Gastrocnemius medialis (tissue), 4 donors: Measurements from ENCODE around the gene CFAP97D2. TPM values are rescaled to one million over a fixed set of nuclear protein-coding genes. Genes with fewer than 3 reads are reported as not detected.

Experiments used
- ATAC-seq, 2 donors: fragments of 150-250 bp; one replicate each; pipeline ENCODE4 v1.9.1; 2016
- DNase-seq, 2 donors: peaks; one replicate each; pipeline ENCODE4 v3.0.0-alpha.2; 2019
- H3K27ac ChIP-seq, 4 donors: fragments of 200-600 bp; sonication (generic); 1 replicate in 1 of 4; 2 replicates in 3 of 4; pipeline ENCODE4 v1.5.1; 2016 to 2018; ENCODE audit warnings: mild to moderate bottlenecking in 2 of 4, moderate library complexity in 1 of 4
- H3K27me3 ChIP-seq, 3 donors: fragments of 200-600 bp; sonication (generic) in 2 of 3; 1 replicate in 1 of 3; 2 replicates in 2 of 3; pipeline versions ENCODE4 v1.5.1 to v1.6.0; 2016 to 2019; ENCODE audit warnings: mild to moderate bottlenecking in 1 of 3, moderate library complexity in 1 of 3
- H3K36me3 ChIP-seq, 2 donors: fragments of 200-600 bp; sonication (generic) in 1 of 2; one replicate each; pipeline ENCODE4 v1.5.1; 2017 to 2018
- H3K4me1 ChIP-seq, 2 donors: fragments of 200-600 bp; sonication (generic) in 1 of 2; one replicate each; pipeline ENCODE4 v1.5.1; 2016 to 2017; ENCODE audit warnings: mild to moderate bottlenecking in 2 of 2
- H3K4me3 ChIP-seq, 4 donors: fragments of 200-600 bp; sonication (generic) in 3 of 4; 1 replicate in 1 of 4; 2 replicates in 3 of 4; pipeline ENCODE4 v1.5.1; 2016 to 2019; ENCODE audit warnings: mild to moderate bottlenecking in 2 of 4
- H3K9me3 ChIP-seq, 3 donors: fragments of 200-600 bp; sonication (generic) in 2 of 3; 1 replicate in 1 of 3; 2 replicates in 2 of 3; pipeline ENCODE4 v1.5.1; 2016 to 2019
- CTCF ChIP-seq, 5 experiments: fragments of 450-650 bp in 3 of 5; fragments of 200-600 bp in 2 of 5; sonication (generic) in 2 of 5; IDR thresholded peaks in 4 of 5; conservative IDR thresholded peaks in 1 of 5; 1 replicate in 4 of 5; 2 replicates in 1 of 5; pipeline ENCODE4 v1.5.1; 2016 to 2019; ENCODE audit warnings: antibody characterized with exemption in 5 of 5, mild to moderate bottlenecking in 3 of 5, moderate library complexity in 3 of 5
- POLR2A ChIP-seq, 2 donors: fragments of 450-650 bp; IDR thresholded peaks; one replicate each; pipeline ENCODE4 v1.6.1; 2017; ENCODE audit warnings: antibody characterized with exemption in 2 of 2, mild to moderate bottlenecking in 2 of 2, moderate library complexity in 2 of 2
- in situ Hi-C, 4 donors: fragments of 200-750 bp; cut with MboI; loops; one replicate each; pipeline versions ENCODE4 v1.15.0 to v1.8.0; 2017; ENCODE audit warnings: low sequenced_read_pairs in 4 of 4
- intact Hi-C: fragments of 100-400 bp; cut with DNase I; formaldehyde crosslinking; loops from one replicate; pipeline ENCODE4 v1.15.1; 2023; ENCODE audit warnings: low total_unique reads
- total RNA-seq, 4 donors: library from RNA; depleted of rRNA; stranded (reverse); fragments of >200 nt; gene quantifications; one replicate each; pipeline versions ENCODE4 v1.1.0 to v1.2.3, GENCODE V29; 2016

The CFAP97D2 gene
- total RNA-seq, 4 donors from 2014 or later, result not detected

- Histone ChIP-seq H3K4me1 (peaks cover 8 to 9% of the 10 kb centered on the region in 2 donors), H3K9me3 (no peaks in the 10 kb centered on the region), H3K27ac (no peak overlapping the region), H3K4me3 (no peak overlapping the region), H3K36me3 (no peaks in the 10 kb centered on the region), H3K27me3 (peaks cover 5 to 16% (median 7%) of the 10 kb centered on the region in 3 donors)
- no peak for TF ChIP-seq POLR2A (IDR thresholded peaks at IDR 0.05)
- no peak for TF ChIP-seq CTCF (IDR thresholded peaks at IDR 0.05 in 4 of 5, conservative IDR thresholded peaks at IDR 0.05 in 1 of 5)
- ATAC-seq, result no peak
- DNase-seq, result peak in 1 of 2 donors; percentile 30
- in situ Hi-C loops (no loop called here), intact Hi-C loops (no loop called here)
Measured at GRCh38 chr13:114161644-114162532, 17.2 kb upstream of the CFAP97D2 start.

- no peaks in the 10 kb centered on the region for H3K36me3 ChIP-seq
- H3K4me1 ChIP-seq, result peaks cover 11% of the 10 kb centered on the region in 2 donors
- no peaks in the 10 kb centered on the region for H3K9me3 ChIP-seq
- DNase-seq (no peak), ATAC-seq (no peak)
- in situ Hi-C loops, result no loop called here
- H3K27me3 ChIP-seq, result peaks cover 5 to 16% (median 7%) of the 10 kb centered on the region in 3 donors
- intact Hi-C loops, result no loop called here
- H3K27ac ChIP-seq, result no peak overlapping the region
- no peak overlapping the region for H3K4me3 ChIP-seq
- TF ChIP-seq POLR2A (IDR thresholded peaks at IDR 0.05) (no peak), CTCF (IDR thresholded peaks at IDR 0.05 in 4 of 5, conservative IDR thresholded peaks at IDR 0.05 in 1 of 5) (no peak)
Measured at GRCh38 chr13:114162533-114162922, 16.5 kb upstream of the CFAP97D2 start.

- ATAC-seq (no peak), DNase-seq (no peak)
- no peaks in the 10 kb centered on the region for H3K36me3 ChIP-seq
- H3K4me1 ChIP-seq, result peaks cover 11% of the 10 kb centered on the region in 2 donors
- H3K27me3 ChIP-seq, result peaks cover 5 to 16% (median 7%) of the 10 kb centered on the region in 3 donors
- no peak overlapping the region for H3K4me3 ChIP-seq
- intact Hi-C loops, result no loop called here
- in situ Hi-C loops, result no loop called here
- no peaks in the 10 kb centered on the region for H3K9me3 ChIP-seq
- no peak overlapping the region for H3K27ac ChIP-seq
- TF ChIP-seq CTCF (IDR thresholded peaks at IDR 0.05 in 4 of 5, conservative IDR thresholded peaks at IDR 0.05 in 1 of 5) (no peak), POLR2A (IDR thresholded peaks at IDR 0.05) (no peak)
Measured at GRCh38 chr13:114164053-114164452, 15.0 kb upstream of the CFAP97D2 start.

- no peak for DNase-seq
Measured at GRCh38 chr13:114164681-114165429, 14.2 kb upstream of the CFAP97D2 start.

More at GRCh38 chr13:114164681-114165429, 14.2 kb upstream of the CFAP97D2 start:
- TF ChIP-seq CTCF (IDR thresholded peaks at IDR 0.05 in 4 of 5, conservative IDR thresholded peaks at IDR 0.05 in 1 of 5), result no peak
- no peak for TF ChIP-seq POLR2A (IDR thresholded peaks at IDR 0.05)
- H3K36me3 ChIP-seq, result no peaks in the 10 kb centered on the region
- H3K4me1 ChIP-seq, result peaks cover 11% of the 10 kb centered on the region in 2 donors
- intact Hi-C loops, result no loop called here
- peaks cover 5 to 16% (median 7%) of the 10 kb centered on the region in 3 donors for H3K27me3 ChIP-seq
- in situ Hi-C loops, result no loop called here
- H3K9me3 ChIP-seq, result no peaks in the 10 kb centered on the region
- H3K4me3 ChIP-seq, result no peak overlapping the region
- ATAC-seq, result no peak
- H3K27ac ChIP-seq, result no peak overlapping the region
